GM12878 (cell line): ENCODE results near the gene GPC3. TPM values are rescaled to one million over a fixed set of nuclear protein-coding genes. Genes with fewer than 3 reads are reported as not detected.

Experiments used
- ATAC-seq: fragments of 200-7000 bp; cut with Tn5 transposase; 3 replicates; pipeline ENCODE4 v1.9.1; 2020; ENCODE audit warnings: mild to moderate bottlenecking, moderate library complexity
- BruUV-seq: library from RNA; stranded (reverse); fragments of 400-500 nt; replicated peaks from 2 replicates; lab custom pipeline; 2021; lab: Mats Ljungman, UMichigan
- CTCF ChIA-PET: fragments of 300-600 bp; sonication (Branson Sonifier 250); formaldehyde crosslinking; extraction: SDS; loops from one replicate; lab custom pipeline; 2021; ENCODE audit warnings: inconsistent platforms; lab: Yijun Ruan, JAX
- POLR2A ChIA-PET: fragments of 350-600 bp; formaldehyde crosslinking; extraction: SDS; loops from one replicate; lab custom pipeline; 2021; ENCODE audit warnings: inconsistent platforms; lab: Charles Lee
- RAD21 ChIA-PET: fragments of 300-600 bp; sonication (Branson Sonifier 250); formaldehyde crosslinking; loops from one replicate; lab custom pipeline; 2023; ENCODE audit warnings: antibody characterized with exemption; ENCODE audit not compliant: unreplicated experiment; lab: Charles Lee
- SMC1A ChIA-PET: fragments of 300-600 bp; sonication (Branson Sonifier 250); formaldehyde crosslinking; loops from one replicate; lab custom pipeline; 2023; ENCODE audit not compliant: unreplicated experiment, uncharacterized antibody; lab: Charles Lee
- DNase-seq: peaks from one replicate; pipeline ENCODE4 v3.0.0-alpha.2; 2011; ENCODE audit warnings: low read depth, low spot score
- FAIRE-seq: peaks from 3 replicates; lab custom pipeline; 2011; peaks lifted over from hg19 to GRCh38; lab: Jason Lieb, UNC
- H2AFZ ChIP-seq: 2 replicates; pipeline ENCODE4 v1.6.0; 2011; ENCODE audit warnings: low read depth, low read length, control low read depth; ENCODE audit not compliant: control insufficient read depth
- H3K27ac ChIP-seq: 2 replicates; pipeline ENCODE4 v1.5.1; 2011; ENCODE audit warnings: control low read depth; ENCODE audit not compliant: control insufficient read depth, insufficient read depth
- H3K27me3 ChIP-seq, 2 experiments: replicated peaks in 1 of 2; 2 replicates each; pipeline versions ENCODE4 v1.6.0 to v1.6.1; 2011; ENCODE audit warnings: low read length in 1 of 2; ENCODE audit not compliant: control insufficient read depth in 2 of 2, insufficient read depth in 2 of 2
- H3K36me3 ChIP-seq, 2 experiments: 2 replicates each; pipeline ENCODE4 v1.5.1; 2011; ENCODE audit warnings: low read length in 1 of 2; ENCODE audit not compliant: control insufficient read depth in 2 of 2, insufficient read depth in 2 of 2
- H3K4me1 ChIP-seq: 2 replicates; pipeline ENCODE4 v1.6.1; 2011; ENCODE audit warnings: mild to moderate bottlenecking, low read length, moderate library complexity, mixed read lengths; ENCODE audit not compliant: control insufficient read depth, insufficient read depth
- H3K4me2 ChIP-seq: 2 replicates; pipeline ENCODE4 v1.6.0; 2011; ENCODE audit warnings: control low read depth; ENCODE audit not compliant: control insufficient read depth, insufficient read depth
- H3K4me3 ChIP-seq: fragments of 200-600 bp; sonication (generic); 2 replicates; pipeline ENCODE4 v1.5.1; 2016
- H3K79me2 ChIP-seq: 2 replicates; pipeline ENCODE4 v1.6.0; 2011; ENCODE audit warnings: low read length; ENCODE audit not compliant: control insufficient read depth, insufficient read depth
- H3K9ac ChIP-seq: 2 replicates; pipeline ENCODE4 v1.8.0; 2011; ENCODE audit warnings: low read length, control low read depth, mixed read lengths; ENCODE audit not compliant: control insufficient read depth, insufficient read depth
- H3K9me3 ChIP-seq: replicated peaks from 3 replicates; pipeline ENCODE4 v1.5.1; 2011; ENCODE audit warnings: mild to moderate bottlenecking, low read length; ENCODE audit not compliant: control insufficient read depth, insufficient read depth
- H4K20me1 ChIP-seq: 2 replicates; pipeline ENCODE4 v1.6.0; 2011; ENCODE audit not compliant: control insufficient read depth, insufficient read depth
- CEBPZ ChIP-seq: fragments of 150-350 bp; IDR thresholded peaks from 2 replicates; pipeline ENCODE4 v1.6.1; 2016; ENCODE audit warnings: low read depth, low read length
- RELA ChIP-seq: fragments of 450-650 bp; IDR thresholded peaks from 2 replicates; pipeline ENCODE4 v1.8.0; 2014; ENCODE audit warnings: borderline replicate concordance; ENCODE audit not compliant: partially characterized antibody
- YY1 ChIP-seq: IDR thresholded peaks from 2 replicates; pipeline ENCODE4 v1.6.1; 2011; ENCODE audit warnings: low read depth, mild to moderate bottlenecking, low read length
- WGBS: methylation state at CpG from one replicate; pipeline ENCODE4 v1.1.6; 2016; ENCODE audit warnings: low lambda C conversion rate; ENCODE audit not compliant: insufficient replicate concordance, insufficient coverage; ENCODE audit errors: missing lambda C conversion rate; 5-methylcytosine and 5-hydroxymethylcytosine counted together
- in situ Hi-C: fragments of 300-500 bp; cut with MboI; formaldehyde crosslinking; loops from 9 replicates; pipeline ENCODE4 v1.14.3; 2018; ENCODE audit warnings: mixed read lengths
- intact Hi-C: fragments of 100-400 bp; cut with micrococcal nuclease; formaldehyde crosslinking; loops from one replicate; pipeline ENCODE4 v1.14.2; 2022; ENCODE audit not compliant: unreplicated experiment
- polyA plus RNA-seq, 11 experiments: library from polyadenylated mRNA; depleted of rRNA in 4 of 11; unstranded in 6 of 11; stranded (reverse) in 5 of 11; fragments of >200 nt; fragmentation: Nextera tagmentation in 4 of 11; fragmentation: Illumina TruSeq in 1 of 11; extraction: Ambion mirVana in 4 of 11; extraction: Trizol in 1 of 11; gene quantifications; 1 replicate in 1 of 11; 2 replicates in 10 of 11; pipeline versions ENCODE4 v1.2.1 to v1.2.3, GENCODE V29; 2011 to 2016; ENCODE audit warnings: inconsistent platforms in 2 of 11, missing spikeins in 2 of 11, low read depth in 1 of 11
- total RNA-seq, 4 experiments: library from RNA; depleted of rRNA in 3 of 4; stranded (reverse); fragments of >200 nt in 3 of 4; fragmentation: Illumina TruSeq in 1 of 4; extraction: Trizol in 1 of 4; gene quantifications; 2 replicates each; pipeline versions ENCODE4 v1.2.1 to v1.2.3, GENCODE V29; 2013 to 2021

GPC3 gene
- total and polyA plus RNA-seq, 10 of the 15 experiments (the other 5 are each of a cell fraction or from before 2014, with no cell fraction given): 0.09 to 0.82 TPM; not detected in 8

- TF ChIP-seq CEBPZ: no peak
- no peak for TF ChIP-seq RELA
Measured at GRCh38 chrX:133965321-133965720, 20.1 kb downstream of the GPC3 start (continued).

DNA sequence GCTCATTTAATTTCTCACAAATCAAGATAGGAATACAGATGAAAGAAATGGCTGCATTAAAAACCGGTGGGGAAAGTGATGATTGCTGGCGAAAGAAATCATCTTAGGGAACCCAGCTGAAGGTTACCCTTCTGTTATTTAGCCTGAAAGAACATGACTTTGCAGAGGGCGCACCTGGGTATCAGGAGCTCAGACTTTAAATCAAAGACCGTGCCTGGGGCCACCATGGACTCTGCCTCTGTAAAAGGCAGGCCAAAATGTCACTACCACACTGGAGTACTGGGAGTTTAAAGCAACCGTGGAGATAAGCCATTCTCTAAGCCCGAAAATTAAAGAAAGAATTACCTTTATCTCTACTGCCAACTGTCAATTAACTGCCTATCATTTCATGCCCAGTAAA lies 24.3 kb downstream of the GPC3 start:
- Histone ChIP-seq H3K27me3 (peaks cover 0 to 2% of the 10 kb centered on the region in 2 experiments; a peak in 1 of 4 replicates), H3K4me1 (no peaks in the 10 kb centered on the region), H3K4me3 (no peak overlapping the region), H4K20me1 (no peaks in the 10 kb centered on the region), H3K9ac (no peak overlapping the region), H3K9me3 (no peaks in the 10 kb centered on the region), H2AFZ (no peak overlapping the region), H3K79me2 (no peaks in the 10 kb centered on the region), H3K36me3 (no peaks in the 10 kb centered on the region), H3K27ac (no peak overlapping the region), H3K4me2 (no peak overlapping the region)
- ATAC-seq: no peak
- ChIA-PET POLR2A (no interaction called here), CTCF (no interaction called here), SMC1A (no interaction called here), RAD21 (no interaction called here)
- no peak for DNase-seq
- no TSS peak for BruUV-seq
- intact Hi-C loops: no loop called here
- no peak for TF ChIP-seq YY1
- no peak for FAIRE-seq
- in situ Hi-C loops: no loop called here
- WGBS: 25% methylated on average over 6 of the region's 6 CpGs
